Upper lobe of right lung (tissue), 1 donor: ENCODE data around the gene BEX5. TPM values are rescaled to one million over a fixed set of nuclear protein-coding genes. Genes with fewer than 3 reads are reported as not detected.
"Not testable (repeated sequence)": the region's sequence is repeated elsewhere in the genome, so short reads cannot be mapped to it uniquely, and the experiment has no call there.

Source experiments
- ATAC-seq: fragments of 200-7000 bp; cut with Tn5 transposase; one replicate; pipeline ENCODE4 v1.9.1; 2020; ENCODE audit warnings: mild to moderate bottlenecking, moderate library complexity
- DNase-seq: peaks from one replicate; pipeline ENCODE4 v3.0.0-alpha.2; 2020
- H3K27ac ChIP-seq: fragments of 200-600 bp; one replicate; pipeline ENCODE4 v1.8.0; 2022
- H3K27me3 ChIP-seq: fragments of 200-600 bp; one replicate; pipeline ENCODE4 v1.8.0; 2022; ENCODE audit warnings: mild to moderate bottlenecking
- H3K36me3 ChIP-seq: fragments of 200-600 bp; one replicate; pipeline ENCODE4 v1.8.0; 2022
- H3K4me1 ChIP-seq: fragments of 200-600 bp; one replicate; pipeline ENCODE4 v1.8.0; 2022
- H3K4me3 ChIP-seq: fragments of 200-600 bp; one replicate; pipeline ENCODE4 v1.8.0; 2022; ENCODE audit warnings: mild to moderate bottlenecking
- H3K9me3 ChIP-seq: fragments of 200-600 bp; one replicate; pipeline ENCODE4 v1.8.0; 2022
- intact Hi-C: fragments of 100-400 bp; cut with DNase I; formaldehyde crosslinking; loops from one replicate; pipeline ENCODE4 v1.11.0; 2022
- long read RNA-seq: library from polyadenylated mRNA; unstranded; transcript quantifications from one replicate; pipeline ENCODE4 v2.0.0, GENCODE V29; 2021
- total RNA-seq: library from RNA; stranded (reverse); fragmentation: NEBNext Ultra II Directional; extraction: Animal tissue kit (Norgen Biotek cat#: 25700); gene quantifications from one replicate; pipeline ENCODE4 v1.2.1, GENCODE V29; 2021
- TF ChIP-seq, protein P1 (sequence below): fragments of 200-600 bp; IDR thresholded peaks from one replicate; pipeline ENCODE4 v1.8.0; 2022; ENCODE audit warnings: antibody characterized with exemption
- donor health status: DM: no; HTN: yes; CAD: no; lungs with severe emphysema.

Gene BEX5
- 5.8 TPM for total RNA-seq
- long read RNA-seq, result 0 reads

DNA sequence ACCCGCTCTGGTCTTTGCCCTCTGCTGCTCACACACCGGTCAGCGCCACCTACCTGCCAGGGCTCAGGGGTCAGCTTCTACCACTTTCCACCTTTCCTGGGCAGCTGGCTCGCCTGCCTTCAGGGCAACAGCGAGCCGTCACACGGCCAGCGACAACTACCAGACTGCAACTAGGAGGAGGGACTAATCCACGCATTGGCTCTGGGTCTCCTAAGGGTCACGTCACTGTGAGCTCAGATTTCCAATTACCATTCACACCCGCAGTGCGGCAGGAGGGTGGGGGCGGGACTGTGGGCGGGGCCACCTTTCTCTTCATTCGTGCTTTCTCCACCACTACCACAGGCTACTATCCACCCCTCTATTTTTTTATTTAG is at the start of gene BEX5:
BEX5 (minus strand) TSS at position 172 of the 374 bp plus-strand sequence. CDS start 1,712 bp downstream, outside the sequence.
- Histone ChIP-seq H3K36me3 (no peaks in the 10 kb centered on the region), H3K9me3 (no peaks in the 10 kb centered on the region), H3K4me1 (no peaks in the 10 kb centered on the region), H3K27me3 (no peaks in the 10 kb centered on the region), H3K4me3 (peak within 1 kb of the TSS; percentile 49), H3K27ac (no peak within 1 kb of the TSS)
- TF ChIP-seq, protein P1, sequence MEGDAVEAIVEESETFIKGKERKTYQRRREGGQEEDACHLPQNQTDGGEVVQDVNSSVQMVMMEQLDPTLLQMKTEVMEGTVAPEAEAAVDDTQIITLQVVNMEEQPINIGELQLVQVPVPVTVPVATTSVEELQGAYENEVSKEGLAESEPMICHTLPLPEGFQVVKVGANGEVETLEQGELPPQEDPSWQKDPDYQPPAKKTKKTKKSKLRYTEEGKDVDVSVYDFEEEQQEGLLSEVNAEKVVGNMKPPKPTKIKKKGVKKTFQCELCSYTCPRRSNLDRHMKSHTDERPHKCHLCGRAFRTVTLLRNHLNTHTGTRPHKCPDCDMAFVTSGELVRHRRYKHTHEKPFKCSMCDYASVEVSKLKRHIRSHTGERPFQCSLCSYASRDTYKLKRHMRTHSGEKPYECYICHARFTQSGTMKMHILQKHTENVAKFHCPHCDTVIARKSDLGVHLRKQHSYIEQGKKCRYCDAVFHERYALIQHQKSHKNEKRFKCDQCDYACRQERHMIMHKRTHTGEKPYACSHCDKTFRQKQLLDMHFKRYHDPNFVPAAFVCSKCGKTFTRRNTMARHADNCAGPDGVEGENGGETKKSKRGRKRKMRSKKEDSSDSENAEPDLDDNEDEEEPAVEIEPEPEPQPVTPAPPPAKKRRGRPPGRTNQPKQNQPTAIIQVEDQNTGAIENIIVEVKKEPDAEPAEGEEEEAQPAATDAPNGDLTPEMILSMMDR, result no peak
- intact Hi-C loops, result no loop called here
- DNase-seq (peak; percentile 78), ATAC-seq (peak; percentile 100)

GRCh38 chrX:102185967-102186720 is 30.4 kb upstream of the BEX5 start:
- Histone ChIP-seq H3K9me3 (no peaks in the 10 kb centered on the region), H3K27ac (no peak overlapping the region), H3K4me3 (no peak overlapping the region), H3K4me1 (no peaks in the 10 kb centered on the region), H3K36me3 (no peaks in the 10 kb centered on the region), H3K27me3 (no peaks in the 10 kb centered on the region)
- no peak for ATAC-seq
- DNase-seq, result no peak
- TF ChIP-seq, protein P1, result no peak
- intact Hi-C loops, result no loop called here

GRCh38 chrX:102154900-102155805 is 624 bp downstream of the BEX5 start:
- TF ChIP-seq, protein P1, result no peak
- Histone ChIP-seq H3K27ac (no peak overlapping the region), H3K4me3 (peak overlapping the region; percentile 49), H3K27me3 (no peaks in the 10 kb centered on the region), H3K36me3 (no peaks in the 10 kb centered on the region), H3K9me3 (no peaks in the 10 kb centered on the region), H3K4me1 (no peaks in the 10 kb centered on the region)
- DNase-seq (no peak), ATAC-seq (peak; percentile 54)
- intact Hi-C loops, result no loop called here

DNA sequence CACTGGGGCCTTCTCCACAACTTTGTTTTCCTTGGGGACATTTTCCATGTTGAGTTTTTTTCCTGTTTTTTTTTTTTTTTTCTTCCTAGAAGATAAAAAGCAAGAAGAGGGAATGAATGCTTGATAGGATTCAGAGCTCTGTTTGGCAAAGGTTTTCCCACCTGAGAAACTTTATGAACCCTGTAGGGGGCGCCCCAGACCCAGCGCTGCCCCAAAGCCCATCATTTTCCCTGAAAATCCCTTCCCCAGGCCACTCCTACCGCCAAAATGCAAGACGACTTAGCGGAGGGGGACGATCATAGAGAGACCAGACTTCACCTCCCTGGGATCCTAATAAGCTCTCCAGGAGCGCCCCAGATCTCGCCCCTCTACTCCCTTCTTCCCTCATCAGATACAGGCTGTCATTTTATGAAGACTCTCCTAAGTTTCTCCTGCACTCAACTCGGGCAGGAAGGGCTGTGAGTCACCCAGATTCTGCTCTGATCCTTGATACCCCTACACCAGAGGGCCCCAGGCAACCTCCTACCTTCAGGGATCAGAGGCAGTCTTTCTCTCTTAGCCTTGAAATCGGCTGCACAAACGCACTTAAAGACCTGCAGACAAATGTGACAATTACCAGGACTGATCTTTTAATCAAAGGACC is 1.4 kb downstream of the BEX5 start:
- TF ChIP-seq, protein P1, result peak; percentile 29
- intact Hi-C loops, result no loop called here

DNA sequence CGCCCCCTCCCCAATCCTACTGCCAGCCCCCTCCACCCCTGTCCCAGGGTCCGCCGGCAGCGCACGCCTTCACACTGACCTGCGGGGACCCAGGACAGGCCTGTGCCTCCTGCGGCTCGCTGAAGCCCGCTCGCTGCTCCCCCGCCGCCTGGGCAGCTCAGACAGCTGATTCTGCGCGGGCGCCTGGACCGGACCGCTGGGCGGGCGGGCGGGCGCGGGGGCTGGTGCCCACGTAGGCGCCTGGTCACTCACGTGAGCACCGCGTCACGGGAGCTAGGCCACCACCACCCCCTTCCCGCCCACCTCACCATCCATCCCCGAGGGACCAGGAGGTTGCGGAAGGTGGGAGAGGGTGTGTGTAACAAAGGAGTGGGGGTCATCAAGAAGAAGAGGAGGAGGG is 13.5 kb downstream of the BEX5 start, which contains the start of gene TCEAL6:
TCEAL6 (minus strand) TSS at position 208 of the 400 bp plus-strand sequence.
- H3K9me3 ChIP-seq, H3K4me1 ChIP-seq, H3K27me3 ChIP-seq, DNase-seq, intact Hi-C loops, H3K4me3 ChIP-seq, H3K36me3 ChIP-seq, ATAC-seq, H3K27ac ChIP-seq: not testable (repeated sequence)

More for the DNA sequence above, 1.4 kb downstream of the BEX5 start:
- ATAC-seq, result no peak
- no peaks in the 10 kb centered on the region for H3K4me1 ChIP-seq
- no peaks in the 10 kb centered on the region for H3K27me3 ChIP-seq
- no peaks in the 10 kb centered on the region for H3K9me3 ChIP-seq
- no peak for DNase-seq
- H3K27ac ChIP-seq, result no peak overlapping the region
- peak overlapping the region; percentile 49 for H3K4me3 ChIP-seq
- H3K36me3 ChIP-seq, result no peaks in the 10 kb centered on the region

GRCh38 chrX:102141631-102142030 is 14.1 kb downstream of the BEX5 start:
- H3K27ac ChIP-seq, DNase-seq, H3K9me3 ChIP-seq, H3K27me3 ChIP-seq, intact Hi-C loops, H3K4me1 ChIP-seq, ATAC-seq, H3K36me3 ChIP-seq, H3K4me3 ChIP-seq: not testable (repeated sequence)

DNA sequence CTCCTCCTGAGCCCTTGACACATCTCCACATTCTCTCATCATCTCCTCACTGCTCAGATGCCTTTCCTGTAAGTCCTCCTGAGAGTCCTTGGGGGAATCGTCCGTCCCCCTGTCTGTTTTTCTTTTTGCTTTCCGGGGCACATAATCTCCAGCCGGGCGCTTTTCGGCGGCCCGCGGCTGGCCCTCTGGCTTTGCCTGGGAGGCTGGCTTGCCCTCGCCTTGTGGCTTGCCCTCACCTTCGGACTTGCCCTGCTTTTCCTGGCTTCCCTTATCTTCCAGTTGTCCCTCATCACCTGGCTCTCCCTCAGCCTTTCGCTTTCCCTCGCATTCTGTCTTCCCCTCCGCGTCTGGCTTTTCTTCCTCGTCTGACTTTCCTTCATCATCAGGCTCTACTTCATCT is 14.9 kb downstream of the BEX5 start:
- H3K27ac ChIP-seq, intact Hi-C loops, H3K4me1 ChIP-seq, DNase-seq, H3K9me3 ChIP-seq, ATAC-seq, H3K4me3 ChIP-seq, H3K36me3 ChIP-seq, H3K27me3 ChIP-seq: not testable (repeated sequence)
